Tibial nerve (tissue), 4 donors: Measurements from ENCODE around the gene TBC1D14. TPM values are rescaled to one million over a fixed set of nuclear protein-coding genes. Genes with fewer than 3 reads are reported as not detected.

Source experiments
- DNase-seq, 2 donors: peaks; one replicate each; pipeline ENCODE4 v3.0.0-alpha.2; 2019; ENCODE audit warnings: low spot score in 2 of 2
- H3K27ac ChIP-seq, 4 donors: fragments of 200-600 bp; sonication (generic) in 3 of 4; one replicate each; pipeline ENCODE4 v1.5.1; 2017 to 2019; ENCODE audit warnings: mild to moderate bottlenecking in 1 of 4
- H3K27me3 ChIP-seq, 2 donors: fragments of 200-600 bp; sonication (generic) in 1 of 2; one replicate each; pipeline versions ENCODE4 v1.5.1 to v1.6.0; 2017 to 2019
- H3K36me3 ChIP-seq, 3 donors: fragments of 200-600 bp; sonication (generic); one replicate each; pipeline ENCODE4 v1.5.1; 2018 to 2019
- H3K4me1 ChIP-seq, 4 donors: fragments of 200-600 bp; sonication (generic) in 3 of 4; one replicate each; pipeline ENCODE4 v1.5.1; 2017 to 2019
- H3K4me3 ChIP-seq, 4 donors: fragments of 200-600 bp; sonication (generic) in 3 of 4; one replicate each; pipeline ENCODE4 v1.5.1; 2017 to 2019; ENCODE audit warnings: mild to moderate bottlenecking in 1 of 4, moderate library complexity in 1 of 4
- H3K9me3 ChIP-seq, 4 donors: fragments of 200-600 bp; sonication (generic) in 3 of 4; one replicate each; pipeline ENCODE4 v1.5.1; 2017 to 2019
- EP300 ChIP-seq, 2 donors: sonication (generic); formaldehyde crosslinking; IDR thresholded peaks; one replicate each; pipeline ENCODE4 v1.6.1; 2017; ENCODE audit warnings: antibody characterized with exemption in 2 of 2, mild to moderate bottlenecking in 1 of 2
- POLR2A ChIP-seq, 2 donors: fragments of 450-650 bp; IDR thresholded peaks; one replicate each; pipeline ENCODE4 v1.6.1; 2017; ENCODE audit warnings: antibody characterized with exemption in 2 of 2, mild to moderate bottlenecking in 2 of 2, moderate library complexity in 2 of 2
- WGBS, 2 donors: methylation state at CpG; one replicate each; pipeline ENCODE4 v1.1.5; 2018; 5-methylcytosine and 5-hydroxymethylcytosine counted together
- total RNA-seq, 4 donors: library from RNA; depleted of rRNA; stranded (reverse); fragments of >200 nt; gene quantifications; one replicate each; pipeline ENCODE4 v1.1.0, GENCODE V29; 2016
- TF ChIP-seq, protein P1 (sequence below), 5 experiments: fragments of 200-600 bp in 3 of 5; fragments of 450-650 bp in 2 of 5; sonication (generic) in 3 of 5; IDR thresholded peaks; one replicate each; pipeline ENCODE4 v1.5.1; 2016 to 2019; ENCODE audit warnings: antibody characterized with exemption in 5 of 5, mild to moderate bottlenecking in 3 of 5, moderate library complexity in 2 of 5

The TBC1D14 gene
- total RNA-seq, 4 donors from 2014 or later = 46.9 to 65.7 (median 51.3) TPM

DNA sequence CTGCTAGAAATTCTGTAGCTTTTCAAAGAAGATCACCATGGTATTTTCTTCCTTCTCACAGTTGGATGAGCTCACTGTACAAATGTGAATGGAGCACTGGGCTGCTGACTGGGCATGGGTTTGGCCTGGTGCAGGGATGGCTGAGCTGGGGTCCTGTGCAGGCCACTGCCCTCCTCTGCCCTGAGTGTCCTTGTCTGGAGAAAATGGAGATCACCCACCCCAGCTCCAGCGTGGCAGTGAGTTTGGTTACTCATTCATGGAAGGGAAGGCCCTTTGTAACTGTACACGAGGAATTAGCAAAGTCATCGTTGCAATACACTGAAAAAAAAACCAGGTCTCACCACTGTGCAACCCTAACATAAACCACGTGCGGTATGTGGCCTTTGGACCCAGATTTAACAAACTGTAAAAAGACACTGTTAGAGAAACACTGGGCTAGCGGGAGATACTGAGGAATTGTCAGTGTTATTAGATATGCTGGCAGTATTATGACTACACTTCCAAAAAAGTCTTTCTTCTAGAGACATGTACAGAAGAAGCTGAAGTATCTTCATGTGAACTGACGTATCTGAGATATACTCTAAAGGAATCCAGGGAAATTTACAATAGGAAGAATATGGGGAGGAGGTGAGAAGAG lies 16.1 kb upstream of the TBC1D14 start:
- Histone ChIP-seq H3K4me3 (no peak overlapping the region), H3K27me3 (no peaks in the 10 kb centered on the region), H3K36me3 (no peaks in the 10 kb centered on the region), H3K27ac (peak overlapping the region in 1 of 4 donors; percentile 51), H3K9me3 (peaks cover 0 to 7% (median 0%) of the 10 kb centered on the region in 4 donors), H3K4me1 (peaks cover 0 to 22% (median 16%) of the 10 kb centered on the region in 4 donors)
- DNase-seq = no peak
- TF ChIP-seq EP300 (IDR thresholded peaks at IDR 0.05) (no peak), POLR2A (IDR thresholded peaks at IDR 0.05) (no peak)
- TF ChIP-seq, protein P1, sequence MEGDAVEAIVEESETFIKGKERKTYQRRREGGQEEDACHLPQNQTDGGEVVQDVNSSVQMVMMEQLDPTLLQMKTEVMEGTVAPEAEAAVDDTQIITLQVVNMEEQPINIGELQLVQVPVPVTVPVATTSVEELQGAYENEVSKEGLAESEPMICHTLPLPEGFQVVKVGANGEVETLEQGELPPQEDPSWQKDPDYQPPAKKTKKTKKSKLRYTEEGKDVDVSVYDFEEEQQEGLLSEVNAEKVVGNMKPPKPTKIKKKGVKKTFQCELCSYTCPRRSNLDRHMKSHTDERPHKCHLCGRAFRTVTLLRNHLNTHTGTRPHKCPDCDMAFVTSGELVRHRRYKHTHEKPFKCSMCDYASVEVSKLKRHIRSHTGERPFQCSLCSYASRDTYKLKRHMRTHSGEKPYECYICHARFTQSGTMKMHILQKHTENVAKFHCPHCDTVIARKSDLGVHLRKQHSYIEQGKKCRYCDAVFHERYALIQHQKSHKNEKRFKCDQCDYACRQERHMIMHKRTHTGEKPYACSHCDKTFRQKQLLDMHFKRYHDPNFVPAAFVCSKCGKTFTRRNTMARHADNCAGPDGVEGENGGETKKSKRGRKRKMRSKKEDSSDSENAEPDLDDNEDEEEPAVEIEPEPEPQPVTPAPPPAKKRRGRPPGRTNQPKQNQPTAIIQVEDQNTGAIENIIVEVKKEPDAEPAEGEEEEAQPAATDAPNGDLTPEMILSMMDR (IDR thresholded peaks at IDR 0.05) = no peak
- 59 to 63% methylated on average over 7 of the region's 7 CpGs for WGBS, 2 donors

DNA sequence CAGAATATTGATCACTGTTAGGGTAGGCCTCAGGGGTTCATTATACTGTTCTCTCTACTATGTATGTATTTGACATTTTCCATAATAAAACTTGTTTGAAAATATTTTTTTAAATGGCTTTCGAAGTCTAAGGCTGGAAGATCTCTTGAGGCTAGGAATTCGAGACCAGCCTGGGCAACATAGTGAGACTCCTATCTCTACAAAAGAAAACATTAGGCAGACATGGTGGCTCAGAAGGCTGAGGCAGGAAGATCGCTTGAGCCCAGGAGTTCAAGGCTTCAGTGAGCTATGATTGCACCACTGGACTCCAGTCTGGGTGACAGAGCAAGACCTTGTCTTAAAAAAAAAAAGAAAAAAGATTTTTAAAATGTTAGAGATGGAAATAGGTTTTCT lies 15.5 kb upstream of the TBC1D14 start:
- WGBS, 2 donors = 92 to 95% methylated on average over 3 of the region's 3 CpGs

DNA sequence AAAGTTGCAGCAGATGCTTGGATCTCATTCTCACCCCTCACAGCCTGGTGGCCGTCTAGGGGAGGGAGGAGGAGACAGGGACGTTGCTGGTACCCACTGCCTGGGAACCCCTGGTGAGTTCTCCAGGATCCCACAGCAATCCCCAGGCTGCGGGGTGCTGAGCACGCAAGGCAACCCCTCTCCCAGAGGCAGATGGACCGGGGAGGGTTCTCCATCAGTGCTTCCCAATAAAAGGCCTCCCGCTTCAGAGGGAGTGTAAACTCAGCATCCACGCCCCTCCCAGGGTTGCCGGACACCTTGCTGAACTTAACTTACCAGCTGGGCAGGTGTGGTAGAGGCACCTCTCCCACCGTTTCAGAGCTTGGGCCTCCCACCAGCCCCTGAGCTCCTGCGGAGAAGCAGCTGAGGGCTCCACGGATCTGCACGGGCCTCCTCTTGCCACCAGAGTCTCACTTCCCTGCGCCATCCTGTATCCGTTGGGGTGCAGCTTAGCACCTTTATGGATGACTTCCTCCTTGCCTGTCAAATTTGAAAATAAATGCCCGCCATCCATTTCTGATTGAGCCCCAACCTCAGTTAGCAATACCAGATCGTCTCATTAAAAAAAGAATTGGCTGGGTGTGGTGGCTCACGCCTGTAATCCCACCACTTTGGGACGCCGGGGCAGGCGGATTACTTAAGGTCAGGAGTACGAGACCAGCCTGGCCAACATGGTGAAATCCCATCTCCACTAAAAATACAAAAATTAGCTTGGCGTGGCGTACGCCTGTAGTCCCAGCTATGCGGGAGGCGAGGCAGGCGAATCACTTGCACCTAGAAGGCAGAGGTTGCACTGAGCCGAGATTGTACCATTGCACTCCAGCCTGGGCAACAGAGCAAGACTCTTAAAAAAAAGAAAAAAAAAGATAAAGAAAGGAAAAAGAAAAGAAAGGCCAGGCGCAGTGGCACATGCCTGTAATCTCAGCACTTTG lies 14.8 kb upstream of the TBC1D14 start:
- Histone ChIP-seq H3K27ac (no peak overlapping the region), H3K4me3 (no peak overlapping the region), H3K4me1 (peaks cover 0 to 18% (median 16%) of the 10 kb centered on the region in 4 donors), H3K9me3 (peaks cover 0 to 7% (median 0%) of the 10 kb centered on the region in 4 donors), H3K36me3 (no peaks in the 10 kb centered on the region), H3K27me3 (no peaks in the 10 kb centered on the region)
- TF ChIP-seq EP300 (IDR thresholded peaks at IDR 0.05) (no peak), POLR2A (IDR thresholded peaks at IDR 0.05) (no peak)
- TF ChIP-seq, protein P1 (IDR thresholded peaks at IDR 0.05) = no peak
- WGBS, 2 donors = 90 to 93% methylated on average over 29 of the region's 29 CpGs
- no peak for DNase-seq

More for the DNA sequence above, 15.5 kb upstream of the TBC1D14 start:
- no peak overlapping the region for H3K27ac ChIP-seq
- H3K4me3 ChIP-seq = no peak overlapping the region
- H3K4me1 ChIP-seq = peaks cover 0 to 18% (median 16%) of the 10 kb centered on the region in 4 donors
- no peaks in the 10 kb centered on the region for H3K36me3 ChIP-seq
- no peak for DNase-seq
- TF ChIP-seq, protein P1 (IDR thresholded peaks at IDR 0.05) = no peak
- no peak for TF ChIP-seq POLR2A (IDR thresholded peaks at IDR 0.05)
- no peak for TF ChIP-seq EP300 (IDR thresholded peaks at IDR 0.05)
- H3K9me3 ChIP-seq = peaks cover 0 to 7% (median 0%) of the 10 kb centered on the region in 4 donors
- no peaks in the 10 kb centered on the region for H3K27me3 ChIP-seq

DNA sequence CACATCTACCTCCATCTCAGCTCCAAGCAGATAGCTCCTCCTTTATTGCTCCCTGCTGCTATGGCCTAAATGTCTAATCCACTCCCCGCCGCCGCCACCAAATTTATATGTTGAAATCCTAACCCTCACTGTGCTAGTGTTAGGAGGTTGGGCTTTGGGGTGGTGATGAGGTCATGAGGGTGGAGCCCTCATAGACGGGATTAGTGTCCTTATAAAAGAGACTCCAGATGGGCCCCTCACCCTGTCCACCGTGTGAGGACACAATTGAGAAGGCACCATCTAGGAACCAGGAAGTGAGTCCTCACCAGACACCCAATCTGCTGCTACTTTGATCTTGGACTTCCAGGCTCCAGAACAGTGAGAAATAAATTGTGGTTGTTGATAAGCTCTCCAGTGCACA lies 13.6 kb upstream of the TBC1D14 start:
- Histone ChIP-seq H3K9me3 (no peaks in the 10 kb centered on the region), H3K4me3 (no peak overlapping the region), H3K4me1 (peaks cover 0 to 18% (median 16%) of the 10 kb centered on the region in 4 donors), H3K36me3 (no peaks in the 10 kb centered on the region), H3K27ac (no peak overlapping the region), H3K27me3 (no peaks in the 10 kb centered on the region)
- 67% methylated on average over 5 of the region's 5 CpGs; no CpG with 5 or more reads in 1 of the 2 donors for WGBS, 2 donors
- TF ChIP-seq EP300 (IDR thresholded peaks at IDR 0.05) = no peak
- TF ChIP-seq POLR2A (IDR thresholded peaks at IDR 0.05) = no peak
- TF ChIP-seq, protein P1 (IDR thresholded peaks at IDR 0.05) = no peak
- DNase-seq = no peak

DNA sequence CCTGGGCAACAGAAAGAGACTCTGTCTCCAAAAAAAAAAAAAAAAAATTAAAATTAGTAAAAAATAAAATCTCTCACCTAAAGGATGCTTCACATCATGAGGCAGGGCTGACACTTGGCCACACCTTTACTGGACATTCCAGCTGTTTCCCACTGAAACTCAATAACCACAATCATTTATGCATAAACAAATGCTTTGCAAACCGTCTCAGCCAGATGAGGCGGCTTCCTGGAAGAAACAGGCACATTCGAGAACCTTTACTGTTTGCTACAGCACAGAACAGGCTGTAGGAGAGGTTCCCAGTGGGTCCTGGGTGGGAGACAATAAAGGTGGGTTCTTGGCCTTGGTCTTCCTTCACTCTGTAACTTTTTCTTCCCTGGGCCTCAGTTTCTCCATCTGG lies 10.9 kb upstream of the TBC1D14 start:
- no peak overlapping the region for H3K27ac ChIP-seq
- 67 to 85% methylated on average over 3 of the region's 3 CpGs for WGBS, 2 donors
- H3K4me1 ChIP-seq = no peaks in the 10 kb centered on the region
- H3K9me3 ChIP-seq = no peaks in the 10 kb centered on the region
- TF ChIP-seq EP300 (IDR thresholded peaks at IDR 0.05) = no peak
- TF ChIP-seq, protein P1 (IDR thresholded peaks at IDR 0.05) = no peak
- TF ChIP-seq POLR2A (IDR thresholded peaks at IDR 0.05) = no peak
- no peaks in the 10 kb centered on the region for H3K27me3 ChIP-seq
- DNase-seq = no peak
- no peaks in the 10 kb centered on the region for H3K36me3 ChIP-seq
- no peak overlapping the region for H3K4me3 ChIP-seq
